Endothelial cell of umbilical vein (primary cell): Measurements from ENCODE around the gene PLEKHJ1. TPM values are rescaled to one million over a fixed set of nuclear protein-coding genes. Genes with fewer than 3 reads are reported as not detected.

Source experiments
- BruUV-seq: library from RNA; stranded (reverse); fragments of 400-500 nt; replicated peaks from 2 replicates; lab custom pipeline; 2021; lab: Mats Ljungman, UMichigan
- CTCF ChIA-PET: fragments of 300-600, 350-600 bp; sonication (Branson Sonifier 250); formaldehyde crosslinking; loops from one replicate; lab custom pipeline; 2021; ENCODE audit warnings: antibody characterized with exemption, inconsistent platforms; lab: Charles Lee
- POLR2A ChIA-PET: fragments of 300-600, 350-600 bp; sonication (Branson Sonifier 250); formaldehyde crosslinking; loops from one replicate; lab custom pipeline; 2021; ENCODE audit warnings: antibody characterized with exemption, inconsistent platforms; lab: Charles Lee
- DNase-seq: peaks from one replicate; pipeline ENCODE4 v3.0.0-alpha.2; 2011; ENCODE audit warnings: low read depth, low spot score
- FAIRE-seq: peaks from 2 replicates; lab custom pipeline; 2011; peaks lifted over from hg19 to GRCh38; lab: Jason Lieb, UNC
- H2AFZ ChIP-seq: 2 replicates; pipeline ENCODE4 v1.6.0; 2012; ENCODE audit warnings: low read depth, low read length, control low read depth, inconsistent platforms
- H3K27ac ChIP-seq: 2 replicates; pipeline ENCODE4 v1.5.1; 2011; ENCODE audit warnings: low read depth, mild to moderate bottlenecking, control low read depth, low read length, moderate library complexity; ENCODE audit not compliant: insufficient read depth
- H3K27me3 ChIP-seq, 2 experiments: 2 replicates each; pipeline versions ENCODE4 v1.6.0 to v1.6.1; 2011; ENCODE audit warnings: low read length in 2 of 2, mixed read lengths in 1 of 2; ENCODE audit not compliant: control insufficient read depth in 2 of 2, insufficient read depth in 2 of 2
- H3K36me3 ChIP-seq, 2 experiments: 2 replicates in 1 of 2; 3 replicates in 1 of 2; pipeline ENCODE4 v1.5.1; 2011; ENCODE audit warnings: low read length in 2 of 2, mild to moderate bottlenecking in 1 of 2, moderate library complexity in 1 of 2; ENCODE audit not compliant: control insufficient read depth in 2 of 2, insufficient read depth in 2 of 2; ENCODE audit errors: extremely low read depth in 1 of 2
- H3K4me1 ChIP-seq: 3 replicates; pipeline ENCODE4 v1.5.1; 2011; ENCODE audit warnings: mild to moderate bottlenecking, low read length; ENCODE audit not compliant: control insufficient read depth, insufficient read depth; ENCODE audit errors: extremely low read depth
- H3K4me2 ChIP-seq: 2 replicates; pipeline ENCODE4 v1.6.1; 2011; ENCODE audit warnings: low read length, control low read depth, mixed read lengths; ENCODE audit not compliant: insufficient read depth
- H3K4me3 ChIP-seq, 3 experiments: fragments of 200-600 bp in 1 of 3; sonication (generic), shearing (Covaris generic) in 1 of 3; replicated peaks in 1 of 3; 2 replicates each; pipeline ENCODE4 v1.5.1; 2011 to 2016; ENCODE audit warnings: control low read depth in 3 of 3, low read length in 3 of 3, mild to moderate bottlenecking in 2 of 3, inconsistent platforms in 1 of 3, low read depth in 1 of 3, moderate library complexity in 1 of 3; ENCODE audit not compliant: insufficient read depth in 1 of 3
- H3K79me2 ChIP-seq: 2 replicates; pipeline ENCODE4 v1.6.0; 2012; ENCODE audit warnings: low read length, inconsistent platforms; ENCODE audit not compliant: control insufficient read depth, insufficient read depth
- H3K9ac ChIP-seq: replicated peaks from 2 replicates; pipeline ENCODE3; 2011; ENCODE audit warnings: low read length, control low read depth; ENCODE audit not compliant: insufficient read depth; ENCODE audit errors: extremely low read depth
- H3K9me1 ChIP-seq: replicated peaks from 3 replicates; pipeline ENCODE4 v1.6.0; 2011; ENCODE audit warnings: mild to moderate bottlenecking, low read length; ENCODE audit not compliant: control insufficient read depth, insufficient read depth; ENCODE audit errors: extremely low read depth
- H3K9me3 ChIP-seq: replicated peaks from 2 replicates; pipeline ENCODE4 v1.5.1; 2012; ENCODE audit warnings: low read length, inconsistent platforms; ENCODE audit not compliant: control insufficient read depth, insufficient read depth
- H4K20me1 ChIP-seq: replicated peaks from 2 replicates; pipeline ENCODE3; 2011; ENCODE audit warnings: mild to moderate bottlenecking, low read length; ENCODE audit not compliant: control insufficient read depth, insufficient read depth; ENCODE audit errors: extremely low read depth
- CTCF ChIP-seq, 2 donors: IDR thresholded peaks; 1 replicate in 1 of 2; 2 replicates in 1 of 2; pipeline ENCODE4 v1.5.1; 2011; ENCODE audit warnings: low read length in 2 of 2, mild to moderate bottlenecking in 2 of 2, moderate library complexity in 2 of 2, control low read depth in 1 of 2, inconsistent platforms in 1 of 2, low read depth in 1 of 2; ENCODE audit not compliant: insufficient read depth in 1 of 2; ENCODE audit errors: extremely low read depth in 1 of 2
- EZH2 ChIP-seq: IDR thresholded peaks from 2 replicates; pipeline ENCODE4 v1.6.1; 2012; ENCODE audit warnings: borderline replicate concordance, low read depth, mild to moderate bottlenecking, moderate library complexity, low read length, inconsistent platforms; ENCODE audit not compliant: severe bottlenecking
- FOS ChIP-seq: IDR thresholded peaks from 2 replicates; pipeline ENCODE4 v1.6.1; 2011; ENCODE audit warnings: mild to moderate bottlenecking, low read length, moderate library complexity, borderline replicate concordance; ENCODE audit not compliant: insufficient read depth
- GATA2 ChIP-seq: IDR thresholded peaks from 2 replicates; pipeline ENCODE4 v1.7.0; 2011; ENCODE audit warnings: low read depth, mild to moderate bottlenecking, moderate library complexity, mixed read lengths, low read length; ENCODE audit not compliant: insufficient read length, insufficient read depth
- JUN ChIP-seq: IDR thresholded peaks from 2 replicates; pipeline ENCODE4 v1.6.1; 2011; ENCODE audit warnings: borderline replicate concordance, low read depth; ENCODE audit not compliant: insufficient read length, insufficient read depth
- MAX ChIP-seq: IDR thresholded peaks from 2 replicates; pipeline ENCODE4 v1.6.1; 2011; ENCODE audit not compliant: insufficient read depth, insufficient read length
- MYC ChIP-seq: IDR thresholded peaks from one replicate; pipeline ENCODE4 v1.6.1; 2011; ENCODE audit warnings: mild to moderate bottlenecking, low read depth, low read length
- POLR2A ChIP-seq: IDR thresholded peaks from 2 replicates; pipeline ENCODE4 v1.6.1; 2012; ENCODE audit warnings: low read depth, mild to moderate bottlenecking, control low read depth, low read length
- POLR2AphosphoS5 ChIP-seq: IDR thresholded peaks from 2 replicates; pipeline ENCODE4 v1.6.1; 2012; ENCODE audit warnings: low read depth, mild to moderate bottlenecking, control low read depth, low read length, moderate library complexity; ENCODE audit not compliant: insufficient read depth
- dilution Hi-C: fragments of 300-500 bp; cut with MboI; formaldehyde crosslinking; loops from one replicate; pipeline ENCODE4 v1.15.0; 2019; ENCODE audit warnings: low sequenced_read_pairs; ENCODE audit not compliant: extremely low pct_ligation_motif_present
- intact Hi-C: fragments of 100-400 bp; cut with micrococcal nuclease; formaldehyde crosslinking; loops from one replicate; pipeline ENCODE4 v1.10.0; 2022
- polyA plus RNA-seq, 4 experiments: library from polyadenylated mRNA; depleted of rRNA in 3 of 4; stranded (reverse) in 3 of 4; unstranded in 1 of 4; fragments of >200 nt; gene quantifications; 2 replicates each; pipeline versions ENCODE4 v1.2.1 to v1.2.3, GENCODE V29; 2011 to 2012; ENCODE audit warnings: missing spikeins in 1 of 4
- total RNA-seq: library from RNA; stranded (reverse); gene quantifications from 2 replicates; pipeline ENCODE4 v1.2.3, GENCODE V29; 2021

PLEKHJ1 gene
- total and polyA plus RNA-seq, 2 donors (not counting 3 experiments of a cell fraction or from before 2014, with no cell fraction given), result 82.4 to 115 TPM

GRCh38 chr19:2242816-2243215, 6.7 kb upstream of the PLEKHJ1 start:
- dilution Hi-C loops (no loop called here), intact Hi-C loops (no loop called here)
- no peaks in the 10 kb centered on the region for H3K9me3 ChIP-seq
- no peak overlapping the region for H3K27ac ChIP-seq
- CTCF ChIA-PET, result interaction anchor here (0.9 kb wide), 1 partner anchor 19 kb away, joined by 3 read pairs; no protein-coding TSS in a partner anchor
- no peak for FAIRE-seq
- peaks cover 59% of the 10 kb centered on the region for H3K79me2 ChIP-seq
- TF ChIP-seq FOS (no peak), POLR2AphosphoS5 (no peak), GATA2 (no peak), EZH2 (no peak), MAX (no peak), POLR2A (no peak), JUN (no peak)
- no peaks in the 10 kb centered on the region for H3K27me3 ChIP-seq
- no peak overlapping the region for H3K9ac ChIP-seq
- H3K4me1 ChIP-seq, result peaks cover 42% of the 10 kb centered on the region
- H3K9me1 ChIP-seq, result no peaks in the 10 kb centered on the region
- no TSS peak for BruUV-seq
- POLR2A ChIA-PET, result no interaction called here
- H3K4me2 ChIP-seq, result no peak overlapping the region
- peaks cover 25 to 46% of the 10 kb centered on the region in 2 experiments for H3K36me3 ChIP-seq
- H4K20me1 ChIP-seq, result no peaks in the 10 kb centered on the region
- DNase-seq, result no peak
- no peak overlapping the region for H3K4me3 ChIP-seq
- no peak overlapping the region for H2AFZ ChIP-seq

- Histone ChIP-seq H3K27me3 (no peaks in the 10 kb centered on the region), H3K4me2 (no peak overlapping the region), H3K36me3 (peaks cover 23 to 42% of the 10 kb centered on the region in 2 experiments), H4K20me1 (no peaks in the 10 kb centered on the region), H3K79me2 (peaks cover 66% of the 10 kb centered on the region), H3K4me1 (peaks cover 45% of the 10 kb centered on the region), H3K9me1 (no peaks in the 10 kb centered on the region), H3K9me3 (no peaks in the 10 kb centered on the region), H3K27ac (no peak overlapping the region), H3K9ac (no peak overlapping the region), H2AFZ (no peak overlapping the region), H3K4me3 (no peak overlapping the region)
- POLR2A ChIA-PET, result no interaction called here
- no TSS peak for BruUV-seq
- DNase-seq, result no peak
- no peak for FAIRE-seq
- CTCF ChIA-PET, result interaction anchor here (1.0 kb wide), 1 partner anchor 13 kb away, joined by 3 read pairs; no protein-coding TSS in a partner anchor
- intact Hi-C loops (no loop called here), dilution Hi-C loops (no loop called here)
- TF ChIP-seq MAX (no peak), EZH2 (no peak), POLR2A (no peak), CTCF (IDR thresholded peaks at IDR 0.05; ENCODE audit: extremely low read depth in 1 of 2, insufficient read depth in 1 of 2, low read depth in 1 of 2, low read length in 2 of 2) (no peak), JUN (no peak), GATA2 (no peak), POLR2AphosphoS5 (no peak), FOS (no peak), MYC (no peak)
Observed at GRCh38 chr19:2242092-2242537, 6.0 kb upstream of the PLEKHJ1 start.
